Femur (tissue), 1 donor: Measurements from ENCODE around the gene SEZ6L.

Source experiments
- DNase-seq: peaks from one replicate; pipeline ENCODE4 v3.0.0-alpha.2; 2017

SEZ6L gene

DNA sequence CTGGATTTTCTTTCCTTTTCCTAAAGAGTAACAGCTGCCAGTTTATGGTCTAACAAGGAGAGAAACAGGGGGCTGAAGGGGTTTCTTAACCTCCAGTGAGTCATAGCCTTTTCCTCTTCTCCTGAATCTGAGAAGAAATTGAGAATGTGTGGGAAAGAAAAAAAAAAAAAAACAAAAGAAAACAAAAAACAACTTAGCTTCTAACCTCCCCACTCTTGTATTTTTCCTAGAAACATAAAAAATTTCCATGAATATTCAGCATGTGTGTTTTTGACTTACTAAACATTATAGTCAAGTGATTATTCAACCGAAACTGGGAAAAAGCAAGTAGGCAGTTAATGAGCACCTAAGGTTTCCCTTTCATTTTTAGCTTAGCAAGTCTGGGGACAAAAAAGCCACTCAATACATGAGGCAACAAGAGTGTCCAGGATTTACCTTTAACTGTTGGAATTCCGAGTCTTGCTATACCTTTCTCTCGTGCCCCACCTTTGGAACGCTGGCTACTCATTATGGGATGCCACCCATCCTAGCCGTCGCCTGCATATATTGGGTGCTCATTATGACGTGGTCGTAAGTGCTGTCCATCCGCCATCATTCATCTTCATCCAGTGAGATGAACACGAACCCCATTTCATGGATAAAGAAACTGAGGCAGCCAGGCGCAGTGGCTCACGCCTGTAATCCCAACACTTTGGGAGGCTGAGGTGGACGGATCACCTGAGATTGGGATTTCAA is 262.2 kb downstream of the SEZ6L start:
- no peak for DNase-seq

DNA sequence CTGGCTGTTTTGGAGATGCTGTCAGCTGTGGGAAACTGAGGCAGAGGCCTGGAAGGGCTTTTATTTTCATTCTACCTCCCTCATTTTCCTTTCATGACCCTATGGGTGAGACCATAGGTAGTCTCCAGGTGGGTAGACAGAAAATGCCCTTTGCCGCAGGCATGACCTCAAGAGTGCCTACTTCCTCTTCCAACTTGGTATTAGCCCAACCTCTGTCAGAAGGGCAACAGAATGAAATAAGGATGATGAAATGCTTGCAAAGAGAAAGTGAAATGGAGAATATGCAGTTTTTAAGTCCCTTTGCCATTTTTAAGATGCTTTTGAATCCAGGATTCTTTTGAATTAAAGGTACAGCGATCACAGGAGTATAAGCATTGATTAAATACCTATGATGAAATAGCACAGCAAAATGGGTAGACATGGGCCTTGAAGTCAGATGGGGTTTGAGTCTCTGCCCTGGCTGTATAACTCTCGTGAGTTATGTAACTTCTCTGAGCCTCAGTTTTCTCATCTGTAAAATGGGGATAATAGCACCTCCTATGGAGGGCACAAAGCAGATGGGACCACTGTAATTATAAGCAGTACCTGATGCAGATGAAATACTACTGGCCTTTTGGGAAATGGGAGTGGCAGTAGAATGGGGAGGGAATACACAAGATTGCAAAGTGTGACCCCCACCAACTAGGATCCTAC is 263.5 kb downstream of the SEZ6L start:
- no peak for DNase-seq
